GM21447 (cell line): ENCODE results near the gene BMAL1.
"Not testable (repeated sequence)": the region's sequence is repeated elsewhere in the genome, so short reads cannot be mapped to it uniquely, and the experiment has no call there.

Source experiments
- ATAC-seq: cut with Tn5 transposase; IDR thresholded peaks from one replicate; pipeline ENCODE4 v1.9.1; 2021; ENCODE audit not compliant: unreplicated experiment

BMAL1 gene

DNA sequence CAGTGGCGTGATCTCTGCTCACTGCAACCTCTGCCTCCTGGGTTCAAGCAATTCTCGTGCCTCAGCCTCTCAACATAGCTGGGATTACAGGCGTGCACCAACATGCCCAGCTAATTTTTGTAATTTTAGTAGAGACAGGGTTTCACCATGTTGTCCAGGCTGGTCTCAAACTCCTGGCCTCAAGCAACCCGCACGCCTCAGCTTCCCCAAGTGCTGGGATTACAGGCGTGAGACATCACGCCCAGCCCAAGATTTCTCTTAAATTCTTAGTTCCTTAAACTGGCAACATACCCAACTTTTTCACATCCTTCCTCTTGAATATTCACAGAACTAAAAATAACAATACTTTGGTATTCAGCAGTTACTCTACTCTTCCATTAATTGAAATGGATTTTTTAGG lies 159.2 kb downstream of the BMAL1 start:
- not testable (repeated sequence) for ATAC-seq
